Gastrocnemius medialis (tissue), 4 donors: ENCODE measurements around the gene ISOC2. TPM values are rescaled to one million over a fixed set of nuclear protein-coding genes. Genes with fewer than 3 reads are reported as not detected.
A peak's percentile ranks its signal among the peaks of the same experiment; 100 is the strongest.
"Not testable (repeated sequence)": the region's sequence is repeated elsewhere in the genome, so short reads cannot be mapped to it uniquely, and the experiment has no call there.

ENCODE experiments used
- ATAC-seq, 2 donors: fragments of 150-250 bp; one replicate each; pipeline ENCODE4 v1.9.1; 2016
- DNase-seq, 2 donors: peaks; one replicate each; pipeline ENCODE4 v3.0.0-alpha.2; 2019
- H3K27ac ChIP-seq, 4 donors: fragments of 200-600 bp; sonication (generic); 1 replicate in 1 of 4; 2 replicates in 3 of 4; pipeline ENCODE4 v1.5.1; 2016 to 2018; ENCODE audit warnings: mild to moderate bottlenecking in 2 of 4, moderate library complexity in 1 of 4
- H3K27me3 ChIP-seq, 3 donors: fragments of 200-600 bp; sonication (generic) in 2 of 3; 1 replicate in 1 of 3; 2 replicates in 2 of 3; pipeline versions ENCODE4 v1.5.1 to v1.6.0; 2016 to 2019; ENCODE audit warnings: mild to moderate bottlenecking in 1 of 3, moderate library complexity in 1 of 3
- H3K36me3 ChIP-seq, 2 donors: fragments of 200-600 bp; sonication (generic) in 1 of 2; one replicate each; pipeline ENCODE4 v1.5.1; 2017 to 2018
- H3K4me1 ChIP-seq, 2 donors: fragments of 200-600 bp; sonication (generic) in 1 of 2; one replicate each; pipeline ENCODE4 v1.5.1; 2016 to 2017; ENCODE audit warnings: mild to moderate bottlenecking in 2 of 2
- H3K4me3 ChIP-seq, 4 donors: fragments of 200-600 bp; sonication (generic) in 3 of 4; 1 replicate in 1 of 4; 2 replicates in 3 of 4; pipeline ENCODE4 v1.5.1; 2016 to 2019; ENCODE audit warnings: mild to moderate bottlenecking in 2 of 4
- H3K9me3 ChIP-seq, 3 donors: fragments of 200-600 bp; sonication (generic) in 2 of 3; 1 replicate in 1 of 3; 2 replicates in 2 of 3; pipeline ENCODE4 v1.5.1; 2016 to 2019
- POLR2A ChIP-seq, 2 donors: fragments of 450-650 bp; IDR thresholded peaks; one replicate each; pipeline ENCODE4 v1.6.1; 2017; ENCODE audit warnings: antibody characterized with exemption in 2 of 2, mild to moderate bottlenecking in 2 of 2, moderate library complexity in 2 of 2
- in situ Hi-C, 4 donors: fragments of 200-750 bp; cut with MboI; loops; one replicate each; pipeline versions ENCODE4 v1.15.0 to v1.8.0; 2017; ENCODE audit warnings: low sequenced_read_pairs in 4 of 4
- intact Hi-C: fragments of 100-400 bp; cut with DNase I; formaldehyde crosslinking; loops from one replicate; pipeline ENCODE4 v1.15.1; 2023; ENCODE audit warnings: low total_unique reads
- total RNA-seq, 4 donors: library from RNA; depleted of rRNA; stranded (reverse); fragments of >200 nt; gene quantifications; one replicate each; pipeline versions ENCODE4 v1.1.0 to v1.2.3, GENCODE V29; 2016
- TF ChIP-seq, protein P1 (sequence below), 5 experiments: fragments of 450-650 bp in 3 of 5; fragments of 200-600 bp in 2 of 5; sonication (generic) in 2 of 5; IDR thresholded peaks in 4 of 5; conservative IDR thresholded peaks in 1 of 5; 1 replicate in 4 of 5; 2 replicates in 1 of 5; pipeline ENCODE4 v1.5.1; 2016 to 2019; ENCODE audit warnings: antibody characterized with exemption in 5 of 5, mild to moderate bottlenecking in 3 of 5, moderate library complexity in 3 of 5

ISOC2 gene
- total RNA-seq, 4 donors from 2014 or later: 59.7 to 101 (median 88.7) TPM

DNA sequence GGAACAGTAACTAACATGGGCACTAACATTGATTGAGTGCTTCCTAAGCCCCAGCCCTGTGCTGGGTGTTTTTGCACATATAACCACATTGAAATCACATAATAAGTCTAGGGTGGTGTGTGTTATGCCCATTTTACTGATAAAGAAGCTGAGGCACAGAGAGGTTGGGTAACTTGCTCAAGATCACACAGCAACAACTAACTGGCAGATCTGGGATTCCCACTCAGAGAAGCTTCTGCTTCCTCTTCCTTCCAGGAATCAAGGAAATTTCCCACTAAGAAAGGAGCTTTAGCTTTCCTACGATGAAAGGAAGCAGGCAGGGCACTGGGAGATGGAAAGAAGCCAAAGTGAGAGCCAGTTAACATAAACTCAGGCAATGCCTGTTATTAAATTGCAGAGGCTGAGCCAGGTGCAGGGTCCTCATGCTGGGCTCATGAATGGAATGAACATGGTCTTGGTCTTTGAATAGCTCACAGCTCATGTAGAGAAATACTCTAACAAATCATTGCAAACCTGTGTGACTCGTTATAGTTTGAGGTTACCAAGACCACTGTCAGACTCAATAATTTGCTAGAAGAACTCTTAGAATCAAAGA is 36.9 kb upstream of the ISOC2 start:
- intact Hi-C loops (no loop called here), in situ Hi-C loops (no loop called here)
- no peak for DNase-seq
- H3K27ac ChIP-seq: no peak overlapping the region
- H3K27me3 ChIP-seq: no peaks in the 10 kb centered on the region
- TF ChIP-seq, protein P1, sequence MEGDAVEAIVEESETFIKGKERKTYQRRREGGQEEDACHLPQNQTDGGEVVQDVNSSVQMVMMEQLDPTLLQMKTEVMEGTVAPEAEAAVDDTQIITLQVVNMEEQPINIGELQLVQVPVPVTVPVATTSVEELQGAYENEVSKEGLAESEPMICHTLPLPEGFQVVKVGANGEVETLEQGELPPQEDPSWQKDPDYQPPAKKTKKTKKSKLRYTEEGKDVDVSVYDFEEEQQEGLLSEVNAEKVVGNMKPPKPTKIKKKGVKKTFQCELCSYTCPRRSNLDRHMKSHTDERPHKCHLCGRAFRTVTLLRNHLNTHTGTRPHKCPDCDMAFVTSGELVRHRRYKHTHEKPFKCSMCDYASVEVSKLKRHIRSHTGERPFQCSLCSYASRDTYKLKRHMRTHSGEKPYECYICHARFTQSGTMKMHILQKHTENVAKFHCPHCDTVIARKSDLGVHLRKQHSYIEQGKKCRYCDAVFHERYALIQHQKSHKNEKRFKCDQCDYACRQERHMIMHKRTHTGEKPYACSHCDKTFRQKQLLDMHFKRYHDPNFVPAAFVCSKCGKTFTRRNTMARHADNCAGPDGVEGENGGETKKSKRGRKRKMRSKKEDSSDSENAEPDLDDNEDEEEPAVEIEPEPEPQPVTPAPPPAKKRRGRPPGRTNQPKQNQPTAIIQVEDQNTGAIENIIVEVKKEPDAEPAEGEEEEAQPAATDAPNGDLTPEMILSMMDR (IDR thresholded peaks at IDR 0.05 in 4 of 5, conservative IDR thresholded peaks at IDR 0.05 in 1 of 5): no peak
- no peak for TF ChIP-seq POLR2A (IDR thresholded peaks at IDR 0.05)
- no peak overlapping the region for H3K4me3 ChIP-seq
- no peak for ATAC-seq
- H3K36me3 ChIP-seq: no peaks in the 10 kb centered on the region
- H3K9me3 ChIP-seq: no peaks in the 10 kb centered on the region
- no peaks in the 10 kb centered on the region for H3K4me1 ChIP-seq

DNA sequence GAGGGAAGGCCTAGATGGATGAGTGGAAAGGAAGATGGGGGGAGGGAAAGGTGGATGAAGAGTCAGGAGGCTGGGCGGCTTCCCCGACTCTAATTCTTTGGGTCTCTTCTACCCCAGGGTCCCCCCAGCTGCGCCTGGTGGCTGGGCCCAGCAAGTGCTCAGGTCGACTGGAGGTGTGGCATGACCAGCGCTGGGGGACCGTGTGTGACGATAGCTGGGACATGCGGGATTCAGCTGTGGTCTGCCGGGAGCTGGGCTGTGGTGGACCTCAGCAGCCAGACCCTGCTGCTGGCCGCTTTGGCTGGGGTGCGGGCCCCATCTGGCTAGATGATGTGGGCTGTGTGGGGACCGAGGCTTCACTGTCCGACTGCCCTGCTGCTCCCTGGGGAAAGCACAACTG is 36.3 kb upstream of the ISOC2 start:
- no peak overlapping the region for H3K4me3 ChIP-seq
- H3K9me3 ChIP-seq: no peaks in the 10 kb centered on the region
- no peak for ATAC-seq
- intact Hi-C loops (no loop called here), in situ Hi-C loops (no loop called here)
- no peak for DNase-seq
- TF ChIP-seq, protein P1 (IDR thresholded peaks at IDR 0.05 in 4 of 5, conservative IDR thresholded peaks at IDR 0.05 in 1 of 5): no peak
- TF ChIP-seq POLR2A (IDR thresholded peaks at IDR 0.05): no peak
- H3K4me1 ChIP-seq: no peaks in the 10 kb centered on the region
- no peak overlapping the region for H3K27ac ChIP-seq
- no peaks in the 10 kb centered on the region for H3K36me3 ChIP-seq
- H3K27me3 ChIP-seq: no peaks in the 10 kb centered on the region

DNA sequence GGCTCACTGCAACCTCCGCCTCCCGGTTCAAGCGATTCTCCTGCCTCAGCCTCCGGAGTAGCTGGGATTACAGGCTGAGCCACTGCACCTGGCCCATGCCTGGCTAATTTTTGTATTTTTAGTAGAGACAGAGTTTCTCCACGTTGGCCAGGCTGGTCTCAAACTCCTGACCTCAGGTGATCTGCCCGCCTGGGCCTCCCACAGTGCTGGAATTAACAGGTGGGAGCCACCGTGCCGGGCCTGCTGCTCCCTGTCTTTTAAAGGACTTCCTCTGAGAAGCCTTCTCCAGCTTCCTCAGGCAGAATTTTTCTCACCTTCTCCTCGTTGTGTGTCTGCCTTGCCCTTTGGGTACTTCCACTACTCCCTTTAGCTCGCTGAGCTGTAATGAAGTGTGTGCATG is 35.4 kb upstream of the ISOC2 start:
- in situ Hi-C loops, H3K4me1 ChIP-seq, H3K36me3 ChIP-seq, H3K27ac ChIP-seq, ATAC-seq, DNase-seq, H3K9me3 ChIP-seq, intact Hi-C loops, H3K4me3 ChIP-seq, H3K27me3 ChIP-seq: not testable (repeated sequence)

DNA sequence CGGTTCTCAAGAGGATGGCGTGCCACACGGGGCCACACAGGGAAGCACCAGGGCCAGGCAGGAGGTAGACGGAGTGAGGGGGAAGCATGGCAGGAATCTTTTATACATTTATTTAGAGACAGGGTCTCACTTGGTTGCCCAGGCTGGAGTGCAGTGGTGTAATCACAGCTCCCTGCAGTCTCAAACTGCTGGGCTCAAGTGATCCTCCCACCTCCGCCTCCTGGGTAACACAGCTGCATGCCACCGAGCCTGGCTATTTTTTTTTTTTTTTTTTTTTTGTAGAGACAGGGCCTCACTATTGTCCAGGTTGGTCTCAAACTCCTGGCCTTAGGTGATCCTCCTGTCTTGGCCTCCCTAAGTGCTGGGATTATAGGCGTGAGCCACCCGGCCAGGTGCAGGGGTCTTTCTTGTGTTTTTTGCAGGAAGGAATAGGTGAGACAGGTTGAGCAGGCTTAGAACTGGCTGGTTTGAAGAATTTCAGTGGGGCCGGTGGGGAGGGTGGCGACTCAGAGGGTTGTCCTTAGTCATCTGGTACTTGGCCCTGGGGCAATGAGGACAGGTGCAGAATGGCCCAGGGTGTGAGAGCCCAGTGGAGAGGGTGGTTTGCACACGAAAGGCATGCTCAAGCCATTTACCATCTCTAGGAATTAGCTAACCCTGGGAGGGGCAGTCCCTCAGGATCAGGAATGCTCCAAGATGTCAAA is 34.4 kb upstream of the ISOC2 start:
- intact Hi-C loops (no loop called here), in situ Hi-C loops (no loop called here)
- Histone ChIP-seq H3K27ac (no peak overlapping the region), H3K9me3 (no peaks in the 10 kb centered on the region), H3K4me1 (no peaks in the 10 kb centered on the region), H3K4me3 (no peak overlapping the region), H3K36me3 (no peaks in the 10 kb centered on the region), H3K27me3 (no peaks in the 10 kb centered on the region)
- ATAC-seq (no peak), DNase-seq (no peak)
- TF ChIP-seq POLR2A (IDR thresholded peaks at IDR 0.05): no peak
- TF ChIP-seq, protein P1 (IDR thresholded peaks at IDR 0.05 in 4 of 5, conservative IDR thresholded peaks at IDR 0.05 in 1 of 5): no peak

DNA sequence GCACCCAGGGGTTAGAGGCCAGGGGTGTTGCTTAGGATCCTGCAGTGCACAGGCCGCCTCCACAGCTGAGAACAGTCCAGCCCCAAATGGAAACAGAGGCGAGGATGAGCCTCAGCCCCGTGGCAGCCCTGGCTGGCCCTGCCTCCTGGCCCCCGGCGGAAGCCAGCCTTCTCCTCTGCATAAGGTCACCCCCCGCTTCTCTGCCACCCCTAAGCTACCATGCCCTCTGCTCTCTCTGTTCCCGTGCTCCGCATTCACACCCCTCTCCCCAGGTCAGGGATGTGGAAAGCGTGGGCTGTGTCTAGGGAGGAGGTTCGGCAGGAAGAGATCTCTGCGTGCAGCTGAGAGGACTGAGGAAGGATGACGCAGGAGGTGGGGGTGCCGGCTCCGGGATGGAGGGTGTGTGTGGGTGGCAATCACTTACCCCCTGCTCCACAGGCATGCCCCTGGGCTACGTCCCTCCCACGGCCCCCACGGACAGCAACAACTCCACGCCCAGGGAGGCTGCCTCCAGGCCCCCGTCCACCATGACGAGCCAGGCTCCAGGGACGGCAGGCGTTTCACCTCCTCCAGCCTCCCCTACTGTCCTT is 32.8 kb upstream of the ISOC2 start:
- H3K4me1 ChIP-seq: no peaks in the 10 kb centered on the region
- peaks cover 0 to 2% (median 0%) of the 10 kb centered on the region in 3 donors for H3K27me3 ChIP-seq
- peak overlapping the region; percentile 21 to 41 (median 31) for H3K4me3 ChIP-seq
- intact Hi-C loops: no loop called here
- H3K9me3 ChIP-seq: no peaks in the 10 kb centered on the region
- no peak for DNase-seq
- H3K27ac ChIP-seq: peak overlapping the region; percentile 70 to 78 (median 70)
- no peaks in the 10 kb centered on the region for H3K36me3 ChIP-seq
- TF ChIP-seq POLR2A (IDR thresholded peaks at IDR 0.05): peak in 1 of 2 donors; percentile 11
- TF ChIP-seq, protein P1 (IDR thresholded peaks at IDR 0.05 in 4 of 5, conservative IDR thresholded peaks at IDR 0.05 in 1 of 5): no peak
- ATAC-seq: peak; percentile 57 to 75
- in situ Hi-C loops: no loop called here
